K562 (cell line): ENCODE measurements around the gene CREB3L2. TPM values are rescaled to one million over a fixed set of nuclear protein-coding genes. Genes with fewer than 3 reads are reported as not detected.

Source experiments
- ATF1 ChIP-seq, 2 experiments: fragments of 450-650 bp in 1 of 2; IDR thresholded peaks; 2 replicates each; pipeline ENCODE4 v1.6.1; 2016; ENCODE audit warnings: missing compliant biosample characterization in 1 of 2, missing genetic modification characterization in 1 of 2
- E2F1 ChIP-seq: sonication (generic); formaldehyde crosslinking; IDR thresholded peaks from 2 replicates; pipeline ENCODE4 v1.8.1; 2023; ENCODE audit warnings: mild to moderate bottlenecking, missing genetic modification reagents, moderate library complexity
- ESRRA ChIP-seq: fragments of 450-650 bp; IDR thresholded peaks from 2 replicates; pipeline ENCODE4 v1.6.1; 2014; ENCODE audit warnings: low read depth, mild to moderate bottlenecking, moderate library complexity, borderline replicate concordance
- FOXP4 ChIP-seq: sonication (generic); formaldehyde crosslinking; IDR thresholded peaks from 2 replicates; pipeline ENCODE4 v1.8.0; 2022; ENCODE audit warnings: mild to moderate bottlenecking, missing genetic modification reagents, borderline replicate concordance
- HDAC1 ChIP-seq, 2 experiments: fragments of 450-650 bp; IDR thresholded peaks; 2 replicates each; pipeline ENCODE4 v1.6.1; 2016 to 2017; ENCODE audit warnings: inconsistent platforms in 1 of 2, mild to moderate bottlenecking in 1 of 2, moderate library complexity in 1 of 2
- ID3 ChIP-seq, 2 experiments: fragments of 250-450 bp in 1 of 2; fragments of 450-650 bp in 1 of 2; sonication (Bioruptor Pico) in 1 of 2; IDR thresholded peaks; 2 replicates each; pipeline versions ENCODE4 v1.6.1 to v1.8.0; 2016 to 2021; ENCODE audit warnings: mild to moderate bottlenecking in 2 of 2, moderate library complexity in 2 of 2, missing compliant biosample characterization in 1 of 2, missing genetic modification characterization in 1 of 2
- ILF3 ChIP-seq: fragments of 450-650 bp; IDR thresholded peaks from 2 replicates; pipeline ENCODE4 v1.6.1; 2018; ENCODE audit warnings: antibody characterized with exemption, mild to moderate bottlenecking, moderate library complexity, borderline replicate concordance
- MEF2D ChIP-seq: conservative IDR thresholded peaks from 2 replicates; pipeline ENCODE4 v1.6.1; 2016; ENCODE audit warnings: low read depth, missing genetic modification characterization, missing compliant biosample characterization
- NFE2 ChIP-seq: IDR thresholded peaks from 2 replicates; pipeline ENCODE4 v1.6.1; 2014; ENCODE audit warnings: antibody characterized with exemption, low read depth
- NFIX ChIP-seq: fragments of 250-450 bp; sonication (Bioruptor Pico); IDR thresholded peaks from 2 replicates; pipeline ENCODE4 v1.4.0; 2020; ENCODE audit warnings: low read depth, mild to moderate bottlenecking, moderate library complexity
- NFYB ChIP-seq: IDR thresholded peaks from 2 replicates; pipeline ENCODE4 v1.6.1; 2011; ENCODE audit warnings: mild to moderate bottlenecking, moderate library complexity; ENCODE audit not compliant: insufficient read length; ENCODE audit errors: extremely low read depth
- RBBP5 ChIP-seq: fragments of 200-600 bp; sonication (generic); IDR thresholded peaks from 2 replicates; pipeline ENCODE4 v1.6.1; 2012; ENCODE audit warnings: borderline replicate concordance, mild to moderate bottlenecking, low read length, control low read depth, inconsistent platforms; ENCODE audit not compliant: insufficient read depth, poor library complexity, severe bottlenecking
- SMARCC2 ChIP-seq: fragments of 450-650 bp; IDR thresholded peaks from 2 replicates; pipeline ENCODE4 v1.6.1; 2017; ENCODE audit warnings: antibody characterized with exemption, moderate library complexity, mild to moderate bottlenecking, low read depth
- TAF1 ChIP-seq: IDR thresholded peaks from 2 replicates; pipeline ENCODE4 v1.6.1; 2011; ENCODE audit warnings: mild to moderate bottlenecking, low read length, moderate library complexity; ENCODE audit not compliant: insufficient read depth, control insufficient read depth, severe bottlenecking; ENCODE audit errors: extremely low read depth
- ZNF740 ChIP-seq, 3 experiments: fragments of 200-800 bp in 1 of 3; sonication (Bioruptor generic) in 1 of 3; sonication (generic) in 1 of 3; formaldehyde crosslinking in 1 of 3; IDR thresholded peaks; 2 replicates each; pipeline versions ENCODE4 v1.6.1 to v1.8.0; 2016 to 2022; ENCODE audit warnings: mild to moderate bottlenecking in 2 of 3, missing compliant biosample characterization in 2 of 3, missing genetic modification characterization in 2 of 3, missing genetic modification reagents in 1 of 3
- ZNF830 ChIP-seq: fragments of 250-450 bp; sonication (Bioruptor Pico); IDR thresholded peaks from 2 replicates; pipeline ENCODE4 v1.5.0; 2021; ENCODE audit warnings: mild to moderate bottlenecking
- polyA plus RNA-seq, 8 experiments: library from polyadenylated mRNA; depleted of rRNA in 4 of 8; stranded (reverse) in 5 of 8; unstranded in 3 of 8; fragments of >200 nt; fragmentation: Nextera tagmentation in 2 of 8; fragmentation: Illumina TruSeq in 1 of 8; extraction: Ambion mirVana in 2 of 8; extraction: Trizol in 1 of 8; gene quantifications; 2 replicates each; pipeline versions ENCODE4 v1.2.1 to v1.2.3, GENCODE V29; 2011 to 2014; ENCODE audit warnings: inconsistent platforms in 1 of 8, missing spikeins in 1 of 8
- total RNA-seq, 7 experiments: library from RNA; depleted of rRNA in 6 of 7; stranded (reverse); fragments of >200 nt in 6 of 7; fragmentation: Illumina TruSeq in 2 of 7; extraction: Trizol in 2 of 7; gene quantifications; 2 replicates each; pipeline versions ENCODE4 v1.2.1 to v1.2.3, GENCODE V29; 2011 to 2021; ENCODE audit warnings: low replicate concordance in 1 of 7

Gene CREB3L2
- total and polyA plus RNA-seq, 9 of the 15 experiments (the other 6 are each of a cell fraction or from before 2014, with no cell fraction given) = 7.1 to 45.6 (median 15.8) TPM

- TF ChIP-seq RBBP5 (peak; percentile 37), MEF2D (tag) (peak; percentile 7; the same call in 1 of the 2 replicates), NFIX (CRISPR knock-in tag) (no peak), E2F1 (CRISPR knock-in tag) (peak; percentile 38; the same call in 1 of the 2 replicates), ZNF830 (peak; percentile 32; the same call in 1 of the 2 replicates), ATF1 (CRISPR knock-in tag; IDR thresholded peaks at IDR 0.05) (no peak), ATF1 (tag; IDR thresholded peaks at IDR 0.05) (peak; percentile 74), NFYB (no peak), ZNF740 (CRISPR knock-in tag; IDR thresholded peaks at IDR 0.05) (peak; percentile 56; the same call in 1 of the 2 replicates), ZNF740 (tag; IDR thresholded peaks at IDR 0.05) (no peak), FOXP4 (CRISPR knock-in tag) (0 out of 2 replicates have a peak, but pooled peaks have one; percentile 56), SMARCC2 (peak; percentile 84), HDAC1 (IDR thresholded peaks at IDR 0.05) (peak in 1 of 2 experiments; percentile 80; a peak in 2 of 4 replicates), NFE2 (peak; percentile 96), TAF1 (peak; percentile 31), ILF3 (no peak), ESRRA (peak; percentile 59), ID3 (CRISPR knock-in tag; IDR thresholded peaks at IDR 0.05) (no peak), ID3 (tag; IDR thresholded peaks at IDR 0.05) (0 out of 2 replicates have a peak, but pooled peaks have one; percentile 73)
Observed at GRCh38 chr7:137967143-137968018, 34.5 kb downstream of the CREB3L2 start (continued).
